Tibial nerve (tissue), 4 donors: ENCODE data around the gene TERT. TPM values are rescaled to one million over a fixed set of nuclear protein-coding genes. Genes with fewer than 3 reads are reported as not detected.

Experiments
- DNase-seq, 2 donors: peaks; one replicate each; pipeline ENCODE4 v3.0.0-alpha.2; 2019; ENCODE audit warnings: low spot score in 2 of 2
- H3K27ac ChIP-seq, 4 donors: fragments of 200-600 bp; sonication (generic) in 3 of 4; one replicate each; pipeline ENCODE4 v1.5.1; 2017 to 2019; ENCODE audit warnings: mild to moderate bottlenecking in 1 of 4
- H3K27me3 ChIP-seq, 2 donors: fragments of 200-600 bp; sonication (generic) in 1 of 2; one replicate each; pipeline versions ENCODE4 v1.5.1 to v1.6.0; 2017 to 2019
- H3K36me3 ChIP-seq, 3 donors: fragments of 200-600 bp; sonication (generic); one replicate each; pipeline ENCODE4 v1.5.1; 2018 to 2019
- H3K4me1 ChIP-seq, 4 donors: fragments of 200-600 bp; sonication (generic) in 3 of 4; one replicate each; pipeline ENCODE4 v1.5.1; 2017 to 2019
- H3K4me3 ChIP-seq, 4 donors: fragments of 200-600 bp; sonication (generic) in 3 of 4; one replicate each; pipeline ENCODE4 v1.5.1; 2017 to 2019; ENCODE audit warnings: mild to moderate bottlenecking in 1 of 4, moderate library complexity in 1 of 4
- H3K9me3 ChIP-seq, 4 donors: fragments of 200-600 bp; sonication (generic) in 3 of 4; one replicate each; pipeline ENCODE4 v1.5.1; 2017 to 2019
- CTCF ChIP-seq, 5 experiments: fragments of 200-600 bp in 3 of 5; fragments of 450-650 bp in 2 of 5; sonication (generic) in 3 of 5; IDR thresholded peaks; one replicate each; pipeline ENCODE4 v1.5.1; 2016 to 2019; ENCODE audit warnings: antibody characterized with exemption in 5 of 5, mild to moderate bottlenecking in 3 of 5, moderate library complexity in 2 of 5
- EP300 ChIP-seq, 2 donors: sonication (generic); formaldehyde crosslinking; IDR thresholded peaks; one replicate each; pipeline ENCODE4 v1.6.1; 2017; ENCODE audit warnings: antibody characterized with exemption in 2 of 2, mild to moderate bottlenecking in 1 of 2
- POLR2A ChIP-seq, 2 donors: fragments of 450-650 bp; IDR thresholded peaks; one replicate each; pipeline ENCODE4 v1.6.1; 2017; ENCODE audit warnings: antibody characterized with exemption in 2 of 2, mild to moderate bottlenecking in 2 of 2, moderate library complexity in 2 of 2
- WGBS, 2 donors: methylation state at CpG; one replicate each; pipeline ENCODE4 v1.1.5; 2018; 5-methylcytosine and 5-hydroxymethylcytosine counted together
- total RNA-seq, 4 donors: library from RNA; depleted of rRNA; stranded (reverse); fragments of >200 nt; gene quantifications; one replicate each; pipeline ENCODE4 v1.1.0, GENCODE V29; 2016

The TERT gene
- total RNA-seq, 4 donors from 2014 or later: not detected

GRCh38 chr5:1336749-1337488, 42.1 kb upstream of the TERT start:
- WGBS, 2 donors: 84 to 88% methylated on average over 22 of the region's 22 CpGs
- Histone ChIP-seq H3K27me3 (no peaks in the 10 kb centered on the region), H3K9me3 (no peaks in the 10 kb centered on the region), H3K4me1 (no peaks in the 10 kb centered on the region), H3K27ac (no peak overlapping the region), H3K36me3 (peaks cover 6 to 96% (median 31%) of the 10 kb centered on the region in 3 donors), H3K4me3 (no peak overlapping the region)
- no peak for DNase-seq
- TF ChIP-seq EP300 (IDR thresholded peaks at IDR 0.05): no peak
- TF ChIP-seq CTCF (IDR thresholded peaks at IDR 0.05): no peak
- no peak for TF ChIP-seq POLR2A (IDR thresholded peaks at IDR 0.05)

- no peak overlapping the region for H3K4me3 ChIP-seq
- H3K9me3 ChIP-seq: no peaks in the 10 kb centered on the region
- peaks cover 6 to 96% (median 26%) of the 10 kb centered on the region in 3 donors for H3K36me3 ChIP-seq
- DNase-seq: no peak
- peaks cover 0 to 2% (median 0%) of the 10 kb centered on the region in 4 donors for H3K4me1 ChIP-seq
- H3K27me3 ChIP-seq: no peaks in the 10 kb centered on the region
- no peak overlapping the region for H3K27ac ChIP-seq
- no peak for TF ChIP-seq POLR2A (IDR thresholded peaks at IDR 0.05)
- TF ChIP-seq EP300 (IDR thresholded peaks at IDR 0.05): no peak
- TF ChIP-seq CTCF (IDR thresholded peaks at IDR 0.05): no peak
- WGBS, 2 donors: 93 to 97% methylated on average over 10 to 14 of the region's 14 CpGs
Measured at GRCh38 chr5:1336106-1336561, 41.3 kb upstream of the TERT start.

- H3K36me3 ChIP-seq: peaks cover 6 to 96% (median 26%) of the 10 kb centered on the region in 3 donors
- H3K27ac ChIP-seq: no peak overlapping the region
- H3K27me3 ChIP-seq: no peaks in the 10 kb centered on the region
- peaks cover 0 to 7% (median 0%) of the 10 kb centered on the region in 4 donors for H3K4me1 ChIP-seq
- 84 to 88% methylated on average over 17 to 19 of the region's 19 CpGs for WGBS, 2 donors
- TF ChIP-seq POLR2A (IDR thresholded peaks at IDR 0.05) (no peak), CTCF (IDR thresholded peaks at IDR 0.05) (no peak), EP300 (IDR thresholded peaks at IDR 0.05) (no peak)
- no peak overlapping the region for H3K4me3 ChIP-seq
- H3K9me3 ChIP-seq: no peaks in the 10 kb centered on the region
- DNase-seq: no peak
Measured at GRCh38 chr5:1335540-1336095, 40.8 kb upstream of the TERT start.

GRCh38 chr5:1334831-1335539, 40.1 kb upstream of the TERT start:
- no peak overlapping the region for H3K4me3 ChIP-seq
- peaks cover 6 to 96% (median 29%) of the 10 kb centered on the region in 3 donors for H3K36me3 ChIP-seq
- WGBS, 2 donors: 93 to 94% methylated on average over 32 of the region's 32 CpGs
- DNase-seq: no peak
- TF ChIP-seq CTCF (IDR thresholded peaks at IDR 0.05): no peak
- TF ChIP-seq EP300 (IDR thresholded peaks at IDR 0.05): no peak
- no peak for TF ChIP-seq POLR2A (IDR thresholded peaks at IDR 0.05)
- H3K27ac ChIP-seq: no peak overlapping the region
- H3K27me3 ChIP-seq: no peaks in the 10 kb centered on the region
- H3K9me3 ChIP-seq: no peaks in the 10 kb centered on the region
- H3K4me1 ChIP-seq: peaks cover 0 to 13% (median 0%) of the 10 kb centered on the region in 4 donors
